Keratinocyte (primary cell): ENCODE data around the gene MPC1. TPM values are rescaled to one million over a fixed set of nuclear protein-coding genes. Genes with fewer than 3 reads are reported as not detected.

Experiments used
- DNase-seq: peaks from one replicate; pipeline ENCODE4 v3.0.0-alpha.2; 2011; ENCODE audit warnings: low read depth, missing footprints, low spot score
- FAIRE-seq: peaks from 2 replicates; lab custom pipeline; 2011; peaks lifted over from hg19 to GRCh38; lab: Jason Lieb, UNC
- H2AFZ ChIP-seq: 2 replicates; pipeline ENCODE4 v1.6.0; 2012; ENCODE audit warnings: low read length, control low read depth, inconsistent platforms; ENCODE audit not compliant: control insufficient read depth
- H3K27ac ChIP-seq: 2 replicates; pipeline ENCODE4 v1.5.1; 2011; ENCODE audit warnings: low read length; ENCODE audit not compliant: control insufficient read depth, insufficient read depth
- H3K27me3 ChIP-seq: 3 replicates; pipeline ENCODE4 v1.6.0; 2011; ENCODE audit warnings: low read length; ENCODE audit not compliant: control insufficient read depth, insufficient read depth; ENCODE audit errors: extremely low read depth
- H3K36me3 ChIP-seq, 2 experiments: 2 replicates in 1 of 2; 3 replicates in 1 of 2; pipeline ENCODE4 v1.5.1; 2011; ENCODE audit warnings: low read length in 2 of 2, mild to moderate bottlenecking in 1 of 2; ENCODE audit not compliant: control insufficient read depth in 2 of 2, insufficient read depth in 2 of 2; ENCODE audit errors: extremely low read depth in 1 of 2
- H3K4me1 ChIP-seq: 3 replicates; pipeline ENCODE4 v1.5.1; 2011; ENCODE audit warnings: low read length; ENCODE audit not compliant: control insufficient read depth, insufficient read depth; ENCODE audit errors: extremely low read depth
- H3K4me2 ChIP-seq: 3 replicates; pipeline ENCODE4 v1.6.0; 2011; ENCODE audit warnings: low read depth, low read length; ENCODE audit not compliant: control insufficient read depth, insufficient read depth; ENCODE audit errors: extremely low read depth
- H3K4me3 ChIP-seq, 3 experiments: fragments of 200-600 bp in 1 of 3; sonication (generic) in 1 of 3; 2 replicates in 2 of 3; 3 replicates in 1 of 3; pipeline ENCODE4 v1.5.1; 2011 to 2016; ENCODE audit warnings: low read length in 3 of 3, mild to moderate bottlenecking in 3 of 3, control low read depth in 2 of 3, inconsistent platforms in 1 of 3, low read depth in 1 of 3, mixed read lengths in 1 of 3, mixed run types in 1 of 3, moderate library complexity in 1 of 3; ENCODE audit not compliant: control insufficient read depth in 2 of 3, insufficient read depth in 2 of 3; ENCODE audit errors: extremely low read depth in 1 of 3
- H3K79me2 ChIP-seq: 2 replicates; pipeline ENCODE4 v1.6.0; 2012; ENCODE audit warnings: low read length; ENCODE audit not compliant: control insufficient read depth, insufficient read depth
- H3K9ac ChIP-seq: 3 replicates; pipeline ENCODE4 v1.6.0; 2011; ENCODE audit warnings: low read length; ENCODE audit not compliant: control insufficient read depth, insufficient read depth; ENCODE audit errors: extremely low read depth
- H3K9me1 ChIP-seq: 3 replicates; pipeline ENCODE4 v1.6.0; 2011; ENCODE audit warnings: low read length; ENCODE audit not compliant: control insufficient read depth, insufficient read depth; ENCODE audit errors: extremely low read depth
- H3K9me3 ChIP-seq: 2 replicates; pipeline ENCODE4 v1.5.1; 2012; ENCODE audit warnings: low read depth, low read length; ENCODE audit not compliant: control insufficient read depth
- H4K20me1 ChIP-seq: 3 replicates; pipeline ENCODE4 v1.6.0; 2011; ENCODE audit warnings: low read length; ENCODE audit not compliant: control insufficient read depth, insufficient read depth; ENCODE audit errors: extremely low read depth
- EZH2 ChIP-seq: IDR thresholded peaks from one replicate; pipeline ENCODE4 v1.6.1; 2012; ENCODE audit warnings: inconsistent platforms, mild to moderate bottlenecking, low read length, moderate library complexity
- dilution Hi-C: fragments of 300-500 bp; cut with MboI; formaldehyde crosslinking; loops from one replicate; pipeline ENCODE4 v1.7.0; 2020; ENCODE audit warnings: low sequenced_read_pairs; ENCODE audit not compliant: extremely low pct_ligation_motif_present
- polyA plus RNA-seq, 5 experiments: library from polyadenylated mRNA; depleted of rRNA in 3 of 5; stranded (reverse) in 3 of 5; stranded (forward) in 1 of 5; unstranded in 1 of 5; fragments of >200 nt; gene quantifications; 1 replicate in 1 of 5; 2 replicates in 3 of 5; 3 replicates in 1 of 5; pipeline versions ENCODE4 v1.2.1 to v1.2.3, GENCODE V29; 2011 to 2012; ENCODE audit warnings: missing spikeins in 2 of 5, low read depth in 1 of 5, low replicate concordance in 1 of 5
- TF ChIP-seq, protein P1 (sequence below), 3 experiments: IDR thresholded peaks in 1 of 3; conservative IDR thresholded peaks in 1 of 3; optimal IDR thresholded peaks in 1 of 3; 2 replicates in 2 of 3; 3 replicates in 1 of 3; pipeline versions ENCODE3 to v1.5.1; 2011; ENCODE audit warnings: low read length in 3 of 3, mild to moderate bottlenecking in 3 of 3, moderate library complexity in 2 of 3, control low read depth in 1 of 3, inconsistent platforms in 1 of 3; ENCODE audit not compliant: insufficient read depth in 2 of 3; ENCODE audit errors: extremely low read depth in 1 of 3

Gene MPC1
- polyA plus RNA-seq, 1 donor (not counting 4 experiments of a cell fraction or from before 2014, with no cell fraction given), result 26.4 TPM

DNA sequence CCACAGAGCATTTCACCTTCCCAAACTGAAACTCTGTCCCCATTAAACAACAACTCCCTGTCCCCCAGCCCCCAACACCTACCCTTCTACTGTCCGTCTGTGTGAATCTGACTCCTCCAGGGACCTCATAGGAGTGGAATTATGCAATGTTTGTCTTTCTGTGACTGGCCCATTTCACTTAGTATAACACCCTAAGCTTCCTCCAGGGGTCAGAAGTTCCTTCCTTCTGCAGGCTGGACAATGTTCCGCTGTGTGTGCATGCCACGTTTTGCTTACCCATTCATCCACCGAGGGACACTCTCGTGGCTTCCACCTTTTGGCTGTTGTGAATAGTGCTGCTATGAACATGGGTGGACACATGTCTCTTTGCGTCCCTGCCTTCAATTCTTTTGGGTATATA lies 37.6 kb upstream of the MPC1 start:
- Histone ChIP-seq H3K9ac (no peak overlapping the region), H3K79me2 (no peaks in the 10 kb centered on the region), H4K20me1 (no peaks in the 10 kb centered on the region), H3K9me1 (no peaks in the 10 kb centered on the region), H3K27ac (no peak overlapping the region), H3K27me3 (no peaks in the 10 kb centered on the region), H3K4me3 (no peak overlapping the region), H3K9me3 (no peaks in the 10 kb centered on the region), H2AFZ (no peak overlapping the region), H3K4me1 (no peaks in the 10 kb centered on the region), H3K36me3 (no peaks in the 10 kb centered on the region), H3K4me2 (no peak overlapping the region)
- DNase-seq, result no peak
- no peak for FAIRE-seq
- TF ChIP-seq EZH2, result no peak
- TF ChIP-seq, protein P1, sequence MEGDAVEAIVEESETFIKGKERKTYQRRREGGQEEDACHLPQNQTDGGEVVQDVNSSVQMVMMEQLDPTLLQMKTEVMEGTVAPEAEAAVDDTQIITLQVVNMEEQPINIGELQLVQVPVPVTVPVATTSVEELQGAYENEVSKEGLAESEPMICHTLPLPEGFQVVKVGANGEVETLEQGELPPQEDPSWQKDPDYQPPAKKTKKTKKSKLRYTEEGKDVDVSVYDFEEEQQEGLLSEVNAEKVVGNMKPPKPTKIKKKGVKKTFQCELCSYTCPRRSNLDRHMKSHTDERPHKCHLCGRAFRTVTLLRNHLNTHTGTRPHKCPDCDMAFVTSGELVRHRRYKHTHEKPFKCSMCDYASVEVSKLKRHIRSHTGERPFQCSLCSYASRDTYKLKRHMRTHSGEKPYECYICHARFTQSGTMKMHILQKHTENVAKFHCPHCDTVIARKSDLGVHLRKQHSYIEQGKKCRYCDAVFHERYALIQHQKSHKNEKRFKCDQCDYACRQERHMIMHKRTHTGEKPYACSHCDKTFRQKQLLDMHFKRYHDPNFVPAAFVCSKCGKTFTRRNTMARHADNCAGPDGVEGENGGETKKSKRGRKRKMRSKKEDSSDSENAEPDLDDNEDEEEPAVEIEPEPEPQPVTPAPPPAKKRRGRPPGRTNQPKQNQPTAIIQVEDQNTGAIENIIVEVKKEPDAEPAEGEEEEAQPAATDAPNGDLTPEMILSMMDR (optimal IDR thresholded peaks at IDR 0.05 in 1 of 3, IDR thresholded peaks at IDR 0.05 in 1 of 3, conservative IDR thresholded peaks at IDR 0.05 in 1 of 3; ENCODE audit: extremely low read depth in 1 of 3, insufficient read depth in 2 of 3, low read length in 3 of 3), result no peak
- dilution Hi-C loops, result no loop called here

DNA sequence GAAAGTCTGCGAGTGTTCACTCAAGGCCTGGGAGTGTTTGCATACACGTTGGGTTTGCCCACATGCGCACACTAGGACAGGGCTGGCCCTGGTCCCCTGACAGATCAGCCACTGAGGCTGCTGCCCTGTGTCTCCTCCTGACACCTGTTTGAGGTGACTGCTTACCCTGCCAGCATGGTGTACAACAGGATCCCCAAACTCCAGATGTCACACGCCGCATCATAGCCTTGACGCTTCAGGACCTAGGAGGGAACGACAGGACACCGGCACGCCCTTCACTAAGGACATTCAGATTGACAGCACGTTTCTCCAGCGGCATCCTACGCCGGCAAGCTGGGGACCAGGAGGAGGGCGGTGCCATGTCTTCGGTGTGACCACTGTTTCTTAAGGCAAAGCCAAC lies 37.0 kb upstream of the MPC1 start:
- Histone ChIP-seq H2AFZ (no peak overlapping the region), H3K4me2 (no peak overlapping the region), H3K36me3 (no peaks in the 10 kb centered on the region), H3K9ac (no peak overlapping the region), H4K20me1 (no peaks in the 10 kb centered on the region), H3K4me1 (no peaks in the 10 kb centered on the region), H3K27me3 (no peaks in the 10 kb centered on the region), H3K9me3 (no peaks in the 10 kb centered on the region), H3K9me1 (no peaks in the 10 kb centered on the region), H3K4me3 (no peak overlapping the region), H3K27ac (no peak overlapping the region), H3K79me2 (no peaks in the 10 kb centered on the region)
- no peak for DNase-seq
- FAIRE-seq, result no peak
- dilution Hi-C loops, result no loop called here
- no peak for TF ChIP-seq EZH2
- TF ChIP-seq, protein P1 (optimal IDR thresholded peaks at IDR 0.05 in 1 of 3, IDR thresholded peaks at IDR 0.05 in 1 of 3, conservative IDR thresholded peaks at IDR 0.05 in 1 of 3; ENCODE audit: extremely low read depth in 1 of 3, insufficient read depth in 2 of 3, low read length in 3 of 3), result no peak
